Liver (tissue), 2 donors: ENCODE results near the gene IL25.

Experiments
- TF ChIP-seq, protein P1 (sequence below): IDR thresholded peaks from 2 replicates; pipeline ENCODE4 v1.6.1; 2016; ENCODE audit warnings: antibody characterized with exemption
- TF ChIP-seq, protein P2 (sequence below): IDR thresholded peaks from 2 replicates; pipeline ENCODE4 v1.6.1; 2016; ENCODE audit warnings: antibody characterized with exemption
- donor health status: healthy.

GRCh38 chr14:23409966-23410635 is 37.5 kb downstream of the IL25 start:
- TF ChIP-seq, protein P1, sequence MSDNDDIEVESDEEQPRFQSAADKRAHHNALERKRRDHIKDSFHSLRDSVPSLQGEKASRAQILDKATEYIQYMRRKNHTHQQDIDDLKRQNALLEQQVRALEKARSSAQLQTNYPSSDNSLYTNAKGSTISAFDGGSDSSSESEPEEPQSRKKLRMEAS = no peak
- TF ChIP-seq, protein P2, sequence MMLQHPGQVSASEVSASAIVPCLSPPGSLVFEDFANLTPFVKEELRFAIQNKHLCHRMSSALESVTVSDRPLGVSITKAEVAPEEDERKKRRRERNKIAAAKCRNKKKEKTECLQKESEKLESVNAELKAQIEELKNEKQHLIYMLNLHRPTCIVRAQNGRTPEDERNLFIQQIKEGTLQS = no peak
